ENCODE measurements around the gene FREM2. TPM values are rescaled to one million over a fixed set of nuclear protein-coding genes. Genes with fewer than 3 reads are reported as not detected.
A peak's percentile ranks its signal among the peaks of the same experiment; 100 is the strongest.

The FREM2 gene
- total RNA-seq, 1 donor from 2014 or later: not detected

GRCh38 chr13:38862443-38862842 is 175.6 kb downstream of the FREM2 start:
- Histone ChIP-seq H3K4me3 (ENCODE audit: low read depth, low read length) (no peak overlapping the region), H3K36me3 (ENCODE audit: control insufficient read depth, insufficient read depth, low read length) (no peaks in the 10 kb centered on the region), H3K27me3 (ENCODE audit: control insufficient read depth, insufficient read depth, low read length) (no peaks in the 10 kb centered on the region)
- FAIRE-seq: no peak
- DNase-seq (ENCODE audit: low read depth): no peak
- TF ChIP-seq CTCF (IDR thresholded peaks at IDR 0.05; ENCODE audit: insufficient read depth, low read length, severe bottlenecking): no peak

- TF ChIP-seq CTCF (IDR thresholded peaks at IDR 0.05; ENCODE audit: insufficient read depth, low read length, severe bottlenecking): no peak
- H3K4me3 ChIP-seq (ENCODE audit: low read depth, low read length): no peak overlapping the region
- no peak for FAIRE-seq
These were observed 176.7 kb downstream of the FREM2 start for GRCh38 chr13:38863536-38863935.

DNA sequence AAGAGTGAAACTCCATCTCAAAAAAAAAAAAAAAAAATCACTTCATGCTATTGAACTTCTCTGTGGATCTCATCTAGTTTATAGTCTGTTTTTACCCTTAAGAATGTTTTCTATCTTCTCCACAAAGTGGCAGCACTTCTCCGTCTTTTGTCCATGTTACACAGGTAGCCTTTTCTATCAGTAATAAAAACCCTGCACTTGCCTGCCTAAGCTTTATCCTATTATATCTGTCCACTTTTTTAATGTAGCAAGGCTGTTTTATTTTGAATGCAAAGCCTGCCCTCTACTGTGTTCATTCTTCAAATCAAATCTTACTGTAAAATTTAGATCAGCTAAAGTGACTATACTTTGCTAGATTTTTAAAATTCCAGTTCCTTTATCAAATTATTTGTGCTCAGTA is 179.8 kb downstream of the FREM2 start:
- DNase-seq (ENCODE audit: low read depth) (peak; percentile 44), FAIRE-seq (no peak)
- Histone ChIP-seq H3K36me3 (ENCODE audit: control insufficient read depth, insufficient read depth, low read length) (no peaks in the 10 kb centered on the region), H3K27me3 (ENCODE audit: control insufficient read depth, insufficient read depth, low read length) (no peaks in the 10 kb centered on the region), H3K4me3 (ENCODE audit: low read depth, low read length) (no peak overlapping the region)
- TF ChIP-seq CTCF (IDR thresholded peaks at IDR 0.05; ENCODE audit: insufficient read depth, low read length, severe bottlenecking): no peak

More at GRCh38 chr13:38863536-38863935, 176.7 kb downstream of the FREM2 start:
- H3K27me3 ChIP-seq (ENCODE audit: control insufficient read depth, insufficient read depth, low read length): no peaks in the 10 kb centered on the region
- H3K36me3 ChIP-seq (ENCODE audit: control insufficient read depth, insufficient read depth, low read length): no peaks in the 10 kb centered on the region
- DNase-seq (ENCODE audit: low read depth): no peak

DNA sequence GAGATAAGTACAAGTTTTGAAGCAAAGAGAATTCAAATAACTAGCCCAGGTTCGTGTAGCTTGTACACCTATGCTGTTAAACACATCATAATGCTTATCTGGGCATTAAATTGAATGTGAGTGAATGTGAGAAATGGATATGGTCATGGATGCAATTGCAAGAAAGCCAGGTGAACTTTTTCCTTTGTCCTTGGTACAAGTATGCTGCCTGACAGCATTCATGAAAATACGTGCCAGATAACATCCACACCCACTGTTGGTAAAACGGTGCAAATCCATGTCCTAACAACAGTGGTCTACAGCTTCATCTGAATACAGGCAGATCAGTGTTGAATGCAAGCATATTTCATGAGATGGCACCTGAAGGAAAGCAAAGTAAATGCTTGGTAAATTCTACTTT is 181.5 kb downstream of the FREM2 start:
- H3K27me3 ChIP-seq (ENCODE audit: control insufficient read depth, insufficient read depth, low read length): no peaks in the 10 kb centered on the region
- no peaks in the 10 kb centered on the region for H3K36me3 ChIP-seq (ENCODE audit: control insufficient read depth, insufficient read depth, low read length)
- no peak for FAIRE-seq
- H3K4me3 ChIP-seq (ENCODE audit: low read depth, low read length): no peak overlapping the region
- DNase-seq (ENCODE audit: low read depth): no peak
- no peak for TF ChIP-seq CTCF (IDR thresholded peaks at IDR 0.05; ENCODE audit: insufficient read depth, low read length, severe bottlenecking)

DNA sequence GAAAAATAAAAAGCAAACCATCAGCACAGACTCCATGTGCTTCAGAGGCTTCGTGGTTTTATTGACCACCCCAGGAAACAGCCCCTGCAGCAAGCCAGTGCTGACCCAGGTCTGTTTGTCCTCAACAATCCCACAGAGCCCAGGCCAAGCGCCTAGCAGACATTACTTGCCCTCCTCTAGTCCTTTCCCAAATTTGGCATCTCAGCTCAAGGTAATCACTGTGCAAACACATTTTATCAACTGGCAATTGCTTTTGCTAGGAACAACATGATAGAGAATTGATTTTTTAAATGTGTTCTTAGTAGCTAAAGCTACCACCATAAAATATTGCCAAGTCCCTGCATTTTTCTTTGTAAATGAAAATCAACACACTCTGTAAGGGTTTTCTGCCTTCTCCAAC is 182.0 kb downstream of the FREM2 start:
- H3K36me3 ChIP-seq (ENCODE audit: control insufficient read depth, insufficient read depth, low read length): no peaks in the 10 kb centered on the region
- TF ChIP-seq CTCF (IDR thresholded peaks at IDR 0.05; ENCODE audit: insufficient read depth, low read length, severe bottlenecking): no peak
- no peak overlapping the region for H3K4me3 ChIP-seq (ENCODE audit: low read depth, low read length)
- FAIRE-seq (no peak), DNase-seq (ENCODE audit: low read depth) (no peak)
- no peaks in the 10 kb centered on the region for H3K27me3 ChIP-seq (ENCODE audit: control insufficient read depth, insufficient read depth, low read length)

DNA sequence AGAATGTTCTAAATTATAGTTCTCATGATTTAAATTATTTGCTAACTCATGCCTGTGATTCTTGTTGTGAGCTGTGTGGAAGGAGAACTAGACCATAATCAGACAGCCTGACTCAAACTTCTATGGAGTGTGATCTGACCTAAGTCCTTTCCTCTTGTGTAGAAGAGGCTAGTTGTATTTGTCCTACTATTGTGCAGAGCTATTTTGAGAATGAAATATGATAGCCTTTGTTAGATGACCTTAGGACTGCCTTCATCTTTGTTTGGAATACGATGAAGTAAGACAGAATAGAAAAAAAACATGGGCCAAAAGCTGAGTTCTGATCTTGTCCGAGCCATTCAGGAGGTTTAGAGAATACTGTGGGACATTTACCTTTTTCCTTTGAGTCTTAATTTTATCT is 184.4 kb downstream of the FREM2 start:
- Histone ChIP-seq H3K4me3 (ENCODE audit: low read depth, low read length) (no peak overlapping the region), H3K36me3 (ENCODE audit: control insufficient read depth, insufficient read depth, low read length) (no peaks in the 10 kb centered on the region), H3K27me3 (ENCODE audit: control insufficient read depth, insufficient read depth, low read length) (no peaks in the 10 kb centered on the region)
- no peak for TF ChIP-seq CTCF (IDR thresholded peaks at IDR 0.05; ENCODE audit: insufficient read depth, low read length, severe bottlenecking)
- DNase-seq (ENCODE audit: low read depth): no peak
- no peak for FAIRE-seq
